Measurements from ENCODE around the gene NFS1. TPM values are rescaled to one million over a fixed set of nuclear protein-coding genes. Genes with fewer than 3 reads are reported as not detected.
A peak's percentile ranks its signal among the peaks of the same experiment; 100 is the strongest.

The NFS1 gene
- polyA plus RNA-seq, 1 donor = 12.6 TPM

DNA sequence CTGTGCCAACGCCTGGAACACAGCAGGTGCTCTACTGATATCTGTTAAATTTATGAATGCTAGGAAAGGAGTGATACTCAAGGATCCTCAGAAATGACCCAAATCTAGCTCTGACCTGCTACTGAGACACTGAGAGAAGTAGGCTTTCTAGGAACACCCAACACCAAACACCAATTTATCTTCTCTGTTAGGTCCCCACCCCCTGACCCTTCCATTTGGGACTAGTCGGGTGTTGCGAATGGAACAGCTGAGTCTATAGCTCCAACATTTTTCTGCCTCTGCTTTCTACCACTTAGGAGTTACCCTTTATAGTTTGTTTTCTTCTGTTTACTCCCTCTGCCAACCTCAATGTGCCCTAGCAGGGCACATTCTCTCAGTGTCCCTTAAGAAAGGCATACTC lies 58.4 kb downstream of the NFS1 start:
- DNase-seq (ENCODE audit: low read depth) = no peak

DNA sequence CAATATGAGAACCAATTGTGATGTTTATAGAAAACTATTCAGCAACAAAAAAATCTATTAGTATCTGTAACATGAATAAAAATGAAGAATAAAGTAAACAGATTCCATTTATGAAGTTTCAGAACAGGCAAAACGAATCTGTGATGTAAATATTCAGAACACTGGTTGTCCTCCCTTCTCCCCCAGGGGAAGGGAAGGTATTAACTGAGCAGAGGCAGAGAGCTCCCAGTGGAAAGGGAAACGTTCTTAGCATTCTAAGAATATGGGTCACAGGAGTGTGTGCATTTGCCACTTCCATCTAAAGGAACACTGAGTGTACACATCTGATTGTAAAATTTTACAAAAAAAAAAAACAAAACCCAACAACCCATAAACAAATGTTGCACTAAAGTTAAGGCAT lies 60.4 kb downstream of the NFS1 start:
- no peak for DNase-seq (ENCODE audit: low read depth)

DNA sequence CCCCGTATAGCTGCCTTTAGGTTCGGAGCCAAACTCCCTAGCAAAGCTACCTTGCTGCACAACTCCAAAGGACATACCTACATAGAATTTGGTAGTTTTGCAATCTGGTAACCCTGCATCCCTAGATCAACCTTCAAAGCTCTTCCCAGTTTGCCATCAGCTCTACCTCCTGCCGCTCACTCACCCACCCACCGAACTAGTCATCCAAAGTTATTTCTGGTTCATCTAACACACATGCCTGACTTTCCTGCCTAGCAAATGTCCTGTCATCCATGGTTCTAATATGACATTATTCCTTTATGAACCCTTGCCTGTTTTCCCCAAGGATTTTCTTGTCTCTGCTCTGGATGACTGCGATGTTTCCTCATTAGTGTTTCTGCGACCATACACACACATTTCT lies 61.9 kb downstream of the NFS1 start:
- DNase-seq (ENCODE audit: low read depth) = no peak

DNA sequence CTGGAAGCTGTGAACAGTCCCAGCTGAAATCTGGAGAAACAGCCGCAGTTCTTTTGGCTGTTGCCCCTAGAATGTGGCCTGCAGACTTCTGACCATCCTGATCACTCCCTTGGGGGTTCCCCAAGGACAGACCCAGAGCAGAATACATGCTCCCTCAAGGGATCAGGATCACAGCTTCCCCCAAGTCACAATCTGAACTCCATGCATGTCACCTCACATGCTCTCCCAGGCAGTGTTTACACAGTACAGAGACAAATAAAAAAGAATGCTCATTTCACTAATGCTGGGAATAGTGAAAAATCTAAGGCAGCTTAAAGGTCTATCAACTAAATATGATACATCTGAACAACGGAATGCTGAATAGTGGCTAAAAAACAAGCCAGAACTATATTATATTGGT lies 63.1 kb downstream of the NFS1 start:
- no peak for DNase-seq (ENCODE audit: low read depth)

DNA sequence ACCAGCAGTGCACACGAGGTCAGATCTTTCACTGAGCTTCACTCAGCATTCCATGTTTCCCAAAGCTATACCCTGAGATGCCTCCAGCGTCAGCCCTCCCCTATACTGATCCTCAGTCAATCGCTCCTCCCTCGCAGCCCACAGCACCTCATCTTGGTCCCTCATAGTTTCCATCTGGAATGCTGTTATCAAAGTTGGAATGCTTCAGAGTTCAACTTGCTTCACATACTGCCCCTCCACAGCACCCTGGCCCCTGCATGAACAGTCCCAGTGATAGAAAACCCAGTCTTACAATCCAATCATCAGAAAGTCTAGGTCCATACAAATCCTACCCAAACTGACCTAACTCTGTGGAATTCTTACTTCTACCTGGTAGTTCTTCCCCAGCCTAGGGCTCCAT lies 63.5 kb downstream of the NFS1 start:
- DNase-seq (ENCODE audit: low read depth) = no peak

DNA sequence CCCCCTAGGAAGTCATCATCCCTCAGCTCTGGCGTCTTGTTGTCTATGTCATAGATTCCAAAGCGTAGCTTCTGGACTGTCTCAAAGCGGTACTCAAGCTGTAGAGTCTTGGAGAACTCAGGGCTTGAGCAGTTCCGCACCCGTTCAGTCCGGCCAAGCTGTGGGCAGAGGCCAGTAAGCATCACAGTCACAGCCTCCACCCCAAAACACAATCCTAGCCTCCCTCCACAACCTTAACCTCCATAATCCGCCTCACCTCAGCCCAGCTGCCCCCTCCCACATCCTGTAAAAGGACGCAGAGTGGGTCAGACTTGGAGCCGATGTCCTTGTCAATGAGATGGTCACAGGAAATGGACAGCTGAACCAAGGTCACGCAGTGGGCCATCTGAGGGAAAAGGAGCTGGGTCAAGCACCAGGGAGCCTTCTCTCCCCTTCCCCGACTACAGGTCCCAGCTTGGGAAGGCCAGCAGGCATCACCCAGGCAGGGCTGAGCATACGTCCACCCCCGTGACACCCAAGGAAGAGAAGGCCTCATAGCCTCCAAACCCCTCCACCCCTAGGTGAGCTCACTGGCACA lies 66.5 kb downstream of the NFS1 start:
- no peak for DNase-seq (ENCODE audit: low read depth)

DNA sequence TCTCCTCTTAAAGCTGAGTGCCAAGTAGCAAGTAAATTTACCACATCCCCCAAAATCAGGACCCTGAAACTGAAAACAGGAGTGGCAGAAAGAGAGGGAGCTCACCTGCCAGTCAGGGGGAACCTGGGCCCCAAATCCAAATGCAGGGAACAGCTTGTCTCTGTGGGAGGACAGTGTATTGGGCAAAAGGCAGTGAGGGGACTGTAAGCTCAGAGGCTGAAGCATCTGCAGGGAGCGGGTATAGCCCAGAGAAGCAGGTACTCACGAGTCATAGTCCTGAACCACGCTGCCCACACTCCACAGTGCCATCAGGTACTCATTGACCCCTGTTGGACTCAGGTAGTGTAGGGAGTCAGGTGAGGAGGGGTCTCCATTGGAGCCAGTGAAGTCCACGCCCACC lies 68.5 kb downstream of the NFS1 start:
- DNase-seq (ENCODE audit: low read depth) = no peak

DNA sequence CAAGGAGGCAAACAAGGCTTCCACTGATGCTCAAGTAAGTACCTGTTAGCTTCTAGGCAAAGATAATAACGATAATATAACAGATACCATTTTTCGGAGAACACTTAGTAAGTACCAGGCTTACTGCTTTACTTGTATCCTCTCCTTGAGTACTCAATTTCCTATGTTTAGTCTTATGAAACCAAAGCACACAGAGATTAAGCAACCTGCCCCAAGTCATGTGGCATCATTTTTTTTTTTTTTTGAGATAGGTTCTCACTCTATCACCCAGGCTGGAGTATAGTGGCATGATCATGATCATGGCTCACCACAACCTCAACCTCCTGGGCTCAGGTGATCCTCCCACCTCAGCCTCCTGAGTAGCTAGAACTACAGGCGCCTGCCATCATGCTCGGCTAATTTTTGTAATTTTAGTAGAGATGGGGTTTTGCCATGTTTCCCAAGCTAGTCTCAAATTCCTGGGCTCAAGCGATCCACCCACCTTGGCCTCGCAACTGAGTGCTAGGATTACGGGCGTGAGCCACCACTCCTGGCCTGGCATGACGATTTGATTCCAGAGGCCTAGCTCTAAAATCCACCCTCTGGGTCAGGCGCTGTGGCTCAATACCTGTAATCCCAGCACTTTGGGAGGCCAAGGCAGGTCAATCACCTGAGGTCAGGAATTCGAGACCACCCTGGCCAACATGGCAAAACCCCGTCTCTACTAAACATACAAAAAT lies 69.6 kb downstream of the NFS1 start:
- no peak for DNase-seq (ENCODE audit: low read depth)

DNA sequence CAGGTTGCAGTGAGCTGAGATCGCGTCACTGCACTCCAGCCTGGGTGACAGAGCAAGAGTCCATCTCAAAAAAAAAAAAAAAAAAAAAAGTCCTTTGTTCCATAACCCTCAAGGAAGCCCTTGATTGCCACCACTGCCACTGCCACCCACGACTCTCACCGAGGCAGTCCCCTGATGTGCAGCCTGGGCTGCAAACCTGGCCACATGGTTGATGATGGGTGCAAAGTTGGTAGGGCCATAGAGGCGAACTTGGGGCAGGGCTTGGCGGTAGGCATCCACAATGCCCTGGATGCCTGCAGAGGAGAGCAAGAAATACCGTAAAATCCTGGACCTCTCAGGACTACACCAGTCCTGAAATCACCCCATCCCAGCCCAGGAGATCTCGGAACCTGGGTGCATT lies 72.0 kb downstream of the NFS1 start:
- DNase-seq (ENCODE audit: low read depth) = no peak

DNA sequence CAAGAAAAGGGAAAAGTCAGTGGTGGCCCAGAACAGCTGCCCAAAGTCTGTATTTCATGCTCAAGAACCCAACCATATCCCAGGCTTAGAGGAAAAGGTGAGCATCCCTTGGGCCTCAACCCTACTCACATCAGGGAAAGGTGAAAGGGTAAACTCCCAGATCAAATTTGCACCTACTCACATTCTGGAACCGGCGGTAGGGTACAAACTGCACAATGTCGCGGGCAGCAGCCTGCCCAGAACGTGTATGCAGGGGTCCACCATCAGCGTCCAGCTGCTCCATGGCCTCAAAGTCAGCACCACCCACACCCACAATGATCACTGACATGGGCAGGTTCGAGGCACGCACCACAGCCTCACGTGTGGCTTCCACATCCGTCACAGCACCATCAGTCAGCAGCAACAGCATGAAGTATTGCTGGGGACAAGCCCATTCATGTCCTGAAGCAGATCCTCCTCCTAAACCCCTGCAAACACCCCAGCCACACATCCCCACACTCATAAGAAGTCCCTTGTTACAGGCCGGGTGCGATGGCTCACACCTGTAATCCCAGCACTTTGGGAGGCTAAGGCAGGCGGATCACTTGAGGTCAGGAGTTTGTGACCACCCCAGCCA lies 72.7 kb downstream of the NFS1 start:
- DNase-seq (ENCODE audit: low read depth) = no peak

DNA sequence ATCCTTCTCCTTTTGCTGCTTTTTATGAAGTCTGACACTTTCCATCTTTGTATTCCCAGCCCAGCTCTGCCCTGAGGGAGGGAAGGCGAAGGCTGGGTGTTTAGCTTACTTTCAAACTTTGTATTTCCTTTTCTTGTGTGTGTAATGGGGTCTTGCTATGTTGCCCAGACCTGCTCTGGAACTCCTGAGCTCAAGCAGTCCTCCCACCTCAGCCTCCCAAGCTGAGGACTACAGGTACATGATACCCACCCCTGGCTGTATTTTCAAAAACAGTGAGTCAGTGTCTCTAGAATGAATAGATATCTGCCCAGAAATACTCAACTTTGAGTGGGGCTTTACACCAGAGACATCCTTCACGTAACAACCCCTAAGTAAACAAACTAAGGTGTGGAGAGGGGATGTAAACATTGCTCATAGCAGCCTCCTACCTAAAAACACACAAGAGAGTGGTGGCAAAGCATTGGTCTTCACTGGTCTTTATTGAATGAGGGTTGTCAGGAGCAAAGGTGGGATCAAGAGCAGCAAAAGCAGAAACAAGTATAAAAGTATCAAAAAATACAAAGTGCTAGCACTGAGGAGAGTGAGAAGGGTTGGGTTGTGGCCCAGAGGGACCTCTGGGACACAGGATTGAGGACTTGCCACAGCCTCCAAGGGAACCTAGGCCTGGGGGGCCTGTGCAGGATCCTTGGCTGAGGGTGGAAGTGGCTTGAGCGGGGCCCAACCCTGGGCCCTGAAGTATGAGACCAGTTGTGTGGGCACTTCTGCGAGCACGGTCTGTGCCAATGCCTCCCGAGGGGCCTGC lies 73.4 kb downstream of the NFS1 start:
- DNase-seq (ENCODE audit: low read depth) = no peak

DNA sequence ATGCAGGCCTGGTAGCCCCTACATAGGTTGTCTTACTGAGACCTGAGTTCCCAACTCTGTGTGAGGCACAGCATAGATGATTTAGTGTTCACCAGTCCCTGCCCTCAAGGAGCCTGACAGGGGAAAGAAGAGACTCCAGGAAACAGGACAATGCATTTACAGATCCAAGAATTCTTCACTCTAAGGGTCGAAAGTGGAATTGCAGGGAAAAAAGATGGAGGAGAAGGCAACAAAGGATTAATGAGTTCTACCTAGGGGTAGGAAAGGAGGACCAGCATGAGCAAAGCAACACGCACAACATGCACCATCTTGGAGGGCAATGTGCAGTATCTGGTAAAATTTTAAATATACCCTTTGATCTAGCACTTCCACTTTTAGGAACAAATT lies 77.6 kb downstream of the NFS1 start:
- DNase-seq (ENCODE audit: low read depth) = no peak

DNA sequence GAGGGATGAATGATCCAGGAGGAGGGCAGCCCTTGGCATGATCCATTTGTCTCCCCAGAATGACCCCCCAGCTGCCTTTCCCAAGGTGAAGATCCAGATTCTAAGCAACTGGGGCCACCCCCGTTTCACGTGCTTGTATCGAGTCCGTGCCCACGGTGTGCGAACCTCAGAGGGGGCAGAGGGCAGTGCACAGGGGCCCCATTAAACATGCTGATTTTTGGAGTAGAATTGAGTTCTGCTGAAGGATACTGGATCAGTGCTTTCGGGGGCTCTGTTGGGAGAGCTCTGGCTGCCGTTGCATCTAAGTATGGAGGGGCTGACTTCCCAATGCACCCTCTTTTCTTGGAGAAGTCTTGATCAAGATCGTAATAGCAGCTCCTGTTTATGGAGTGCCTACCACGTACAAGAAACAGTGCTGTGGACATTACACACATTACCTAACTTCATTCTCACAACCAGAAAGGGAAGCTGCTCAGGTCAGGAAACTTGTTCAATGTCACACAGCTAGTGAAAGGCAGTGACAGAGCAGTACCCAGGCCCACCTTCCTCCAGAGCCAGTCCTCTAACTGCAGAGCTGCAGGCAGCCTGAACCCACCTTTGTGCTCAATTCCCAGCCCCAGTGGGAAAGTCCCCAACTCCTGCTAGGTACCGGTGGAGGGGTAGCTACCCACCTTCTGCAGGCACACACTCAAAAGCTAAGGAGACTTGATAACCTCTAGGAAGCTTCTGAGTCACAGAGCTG lies 78.2 kb downstream of the NFS1 start:
- DNase-seq (ENCODE audit: low read depth) = no peak

DNA sequence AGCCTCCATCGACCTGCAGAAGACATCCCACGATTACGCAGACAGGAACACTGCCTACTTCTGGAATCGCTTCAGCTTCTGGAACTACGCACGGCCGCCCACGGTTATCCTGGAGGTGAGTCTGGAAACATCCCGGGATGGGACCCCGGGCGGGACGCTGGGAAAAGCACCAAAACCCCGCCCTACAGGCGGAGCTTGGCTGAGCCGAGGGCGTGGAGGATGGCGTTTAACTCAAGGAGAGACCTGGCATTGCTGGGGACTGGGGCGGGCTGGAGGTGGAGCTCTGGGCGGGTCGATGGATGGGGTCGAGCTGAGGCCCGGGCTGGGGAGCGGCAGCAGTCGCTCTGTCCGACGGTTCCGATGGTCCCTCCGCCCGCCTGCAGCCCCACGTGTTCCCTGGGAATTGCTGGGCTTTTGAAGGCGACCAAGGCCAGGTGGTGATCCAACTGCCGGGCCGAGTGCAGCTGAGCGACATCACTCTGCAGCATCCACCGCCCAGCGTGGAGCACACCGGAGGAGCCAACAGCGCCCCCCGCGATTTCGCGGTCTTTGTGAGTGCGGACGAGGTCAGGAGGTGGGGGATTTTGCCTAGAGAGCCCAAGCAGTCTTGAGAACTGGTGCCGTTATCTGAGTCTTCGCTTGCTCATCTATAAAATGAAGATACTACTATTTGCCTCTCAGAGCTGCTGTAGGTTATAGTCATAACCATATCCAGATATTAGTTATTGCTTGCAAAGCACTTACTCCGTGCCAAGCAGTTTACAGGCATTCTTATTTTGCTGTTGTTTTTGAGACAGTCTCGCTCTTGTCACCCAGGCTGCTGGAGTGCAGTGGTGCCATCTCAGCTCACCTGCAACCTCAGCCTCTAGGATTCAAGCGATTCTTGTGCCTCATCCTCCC lies 79.7 kb downstream of the NFS1 start:
- DNase-seq (ENCODE audit: low read depth) = peak; percentile 55

DNA sequence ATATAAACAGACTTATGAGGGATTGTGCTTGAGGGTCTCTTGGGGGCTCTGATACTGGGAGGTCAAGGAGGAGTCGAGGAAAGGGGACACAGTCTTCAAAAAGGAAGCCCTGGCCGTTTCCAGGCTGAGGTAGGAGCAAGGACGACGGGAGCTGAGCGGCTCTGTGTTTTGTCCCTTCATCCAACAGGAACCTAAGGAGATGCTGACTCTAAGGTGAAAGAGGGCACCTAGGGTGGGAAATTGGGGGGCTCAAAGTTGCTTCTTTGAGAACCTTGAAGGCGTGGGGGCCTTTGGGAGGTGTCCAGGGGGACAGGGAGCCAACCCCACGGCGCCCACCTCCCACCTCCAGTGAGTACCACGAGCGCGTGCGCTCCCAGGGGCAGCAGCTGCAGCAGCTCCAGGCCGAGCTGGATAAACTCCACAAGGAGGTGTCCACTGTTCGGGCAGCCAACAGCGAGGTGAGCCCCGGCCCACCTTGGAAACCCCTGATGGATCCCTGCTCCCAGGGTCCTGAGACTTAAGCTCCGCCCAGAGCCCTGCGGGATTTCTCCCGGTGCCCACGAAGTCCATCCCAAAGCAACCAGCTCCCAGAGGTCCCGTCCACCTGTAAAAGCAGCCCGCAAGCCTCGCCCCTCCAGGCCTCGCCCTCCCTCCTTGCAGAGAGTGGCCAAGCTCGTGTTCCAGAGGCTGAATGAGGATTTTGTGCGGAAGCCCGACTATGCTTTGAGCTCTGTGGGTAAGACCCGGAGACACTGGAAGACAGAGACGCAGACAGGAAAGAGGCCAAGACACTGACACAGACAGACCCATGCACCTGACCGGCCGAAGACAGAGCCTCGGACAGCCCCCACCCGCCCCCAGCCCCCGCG lies 80.7 kb downstream of the NFS1 start:
- no peak for DNase-seq (ENCODE audit: low read depth)

Other genes with a start within 250 kb of the NFS1 start
- gene CEP250, start 243.8 kb downstream of the NFS1 start, polyA plus RNA-seq (ENCODE audit: insufficient read length) = 27.6 TPM
- not detected for gene C20orf173, start 169.7 kb downstream of the NFS1 start, polyA plus RNA-seq (ENCODE audit: insufficient read length)
- gene ERGIC3, start 157.3 kb downstream of the NFS1 start, polyA plus RNA-seq (ENCODE audit: insufficient read length) = 213 TPM
- gene SPAG4, start 83.5 kb downstream of the NFS1 start, polyA plus RNA-seq (ENCODE audit: insufficient read length) = 1.9 TPM
- 103 TPM for gene CPNE1, start 34.5 kb downstream of the NFS1 start, polyA plus RNA-seq (ENCODE audit: insufficient read length)
- 47.4 TPM for gene RBM12, start 34.5 kb downstream of the NFS1 start, polyA plus RNA-seq (ENCODE audit: insufficient read length)
- gene ROMO1, start 53 bp upstream of the NFS1 start, polyA plus RNA-seq (ENCODE audit: insufficient read length) = 78.5 TPM
- 276 TPM for gene RBM39, start 42.9 kb upstream of the NFS1 start, polyA plus RNA-seq (ENCODE audit: insufficient read length)
- 25.9 TPM for gene PHF20, start 72.7 kb upstream of the NFS1 start, polyA plus RNA-seq (ENCODE audit: insufficient read length)

Data from forelimb muscle (tissue), 1 donor.